Jurkat, Clone E6-1 (cell line): ENCODE measurements around the gene FAM90A26. TPM values are rescaled to one million over a fixed set of nuclear protein-coding genes. Genes with fewer than 3 reads are reported as not detected.
"Not testable (repeated sequence)": the region's sequence is repeated elsewhere in the genome, so short reads cannot be mapped to it uniquely, and the experiment has no call there.

Experiments
- DNase-seq: peaks from one replicate; pipeline ENCODE4 v3.0.0-alpha.2; 2011; ENCODE audit warnings: low read depth, low spot score
- H3K4me3 ChIP-seq: 2 replicates; pipeline ENCODE4 v1.5.1; 2011; ENCODE audit warnings: mild to moderate bottlenecking, low read length, control low read depth, moderate library complexity
- polyA plus RNA-seq: library from polyadenylated mRNA; unstranded; fragments of >200 nt; gene quantifications from one replicate; pipeline ENCODE4 v1.2.1, GENCODE V29; 2012; ENCODE audit warnings: missing spikeins; ENCODE audit not compliant: insufficient read length, insufficient read depth

FAM90A26 gene, protein sequence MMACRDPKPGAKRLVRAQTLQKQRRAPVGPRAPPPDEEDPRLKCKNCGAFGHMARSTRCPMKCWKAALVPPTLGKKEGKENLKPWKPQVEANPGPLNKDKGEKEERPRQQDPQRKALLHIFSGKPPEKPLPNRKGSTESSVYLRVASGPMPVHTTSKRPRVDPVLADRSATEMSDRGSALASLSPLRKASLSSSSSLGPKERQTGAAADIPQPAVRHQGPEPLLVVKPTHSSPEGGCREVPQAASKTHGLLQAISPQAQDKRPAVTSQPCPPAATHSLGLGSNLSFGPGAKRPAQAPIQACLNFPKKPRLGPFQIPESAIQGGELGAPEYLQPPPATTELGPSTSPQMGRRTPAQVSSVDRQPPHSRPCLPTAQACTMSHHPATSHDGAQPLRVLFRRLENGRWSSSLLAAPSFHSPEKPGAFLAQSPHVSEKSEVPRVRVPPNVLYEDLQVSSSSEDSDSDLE
- not detected for polyA plus RNA-seq

GRCh38 chr4:9169791-9170459, at the start of gene FAM90A26:
Gene FAM90A26 (plus strand): TSS chr4:9170409. CDS start chr4:9173173, 2,764 bp downstream.
- H3K4me3 ChIP-seq, DNase-seq: not testable (repeated sequence)

- not testable (repeated sequence) for H3K4me3 ChIP-seq, DNase-seq
Measured at GRCh38 chr4:9122711-9123110, 47.5 kb upstream of the FAM90A26 start.

DNA sequence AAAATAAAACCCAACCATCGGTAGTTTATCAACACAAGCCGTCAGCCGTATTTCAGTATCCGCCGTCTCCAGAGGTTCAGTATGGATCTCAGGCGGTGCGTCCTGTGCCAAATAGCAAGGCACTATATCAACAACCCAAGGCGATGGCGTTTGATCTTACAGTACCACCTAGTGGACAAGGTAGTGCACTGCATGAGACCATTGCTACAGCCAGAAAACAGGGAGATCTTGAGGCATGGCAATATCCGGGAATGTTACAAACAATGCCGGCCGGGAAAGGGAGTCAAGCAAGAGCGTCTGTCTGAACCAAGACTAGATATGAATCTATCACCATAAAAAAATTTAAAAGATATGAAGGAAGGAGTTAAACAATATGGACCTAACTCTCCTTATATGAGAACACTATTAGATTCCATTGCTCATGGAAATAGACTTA, 46.6 kb upstream of the FAM90A26 start:
- H3K4me3 ChIP-seq, result not testable (repeated sequence)
- peak; percentile 59 for DNase-seq

- H3K4me3 ChIP-seq, DNase-seq: not testable (repeated sequence)
Measured at GRCh38 chr4:9125601-9126161, 44.5 kb upstream of the FAM90A26 start.

- not testable (repeated sequence) for DNase-seq, H3K4me3 ChIP-seq
Measured at GRCh38 chr4:9131420-9131819, 38.8 kb upstream of the FAM90A26 start.

GRCh38 chr4:9132849-9133248, 37.4 kb upstream of the FAM90A26 start:
- DNase-seq, H3K4me3 ChIP-seq: not testable (repeated sequence)

DNA sequence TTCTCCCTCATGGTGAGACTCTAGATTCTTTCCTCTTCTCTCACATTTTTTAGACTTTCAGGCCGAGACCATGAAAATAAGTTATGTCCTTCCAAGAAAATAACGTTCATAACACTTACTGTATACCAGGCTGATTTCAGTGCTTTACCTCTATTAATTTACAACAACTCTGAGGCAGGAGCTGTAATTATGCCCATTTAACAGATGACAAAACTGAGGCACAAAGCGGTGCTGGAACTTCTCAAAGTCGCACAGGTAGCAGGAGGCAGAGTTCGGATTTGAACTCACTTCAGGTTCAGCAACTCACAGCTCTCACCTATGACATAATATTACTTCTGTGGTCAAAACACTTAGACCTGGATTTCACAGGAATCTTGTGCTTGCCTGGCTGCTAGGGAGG, 36.2 kb upstream of the FAM90A26 start:
- not testable (repeated sequence) for H3K4me3 ChIP-seq, DNase-seq

GRCh38 chr4:9134556-9134955, 35.7 kb upstream of the FAM90A26 start:
- H3K4me3 ChIP-seq, DNase-seq: not testable (repeated sequence)

DNA sequence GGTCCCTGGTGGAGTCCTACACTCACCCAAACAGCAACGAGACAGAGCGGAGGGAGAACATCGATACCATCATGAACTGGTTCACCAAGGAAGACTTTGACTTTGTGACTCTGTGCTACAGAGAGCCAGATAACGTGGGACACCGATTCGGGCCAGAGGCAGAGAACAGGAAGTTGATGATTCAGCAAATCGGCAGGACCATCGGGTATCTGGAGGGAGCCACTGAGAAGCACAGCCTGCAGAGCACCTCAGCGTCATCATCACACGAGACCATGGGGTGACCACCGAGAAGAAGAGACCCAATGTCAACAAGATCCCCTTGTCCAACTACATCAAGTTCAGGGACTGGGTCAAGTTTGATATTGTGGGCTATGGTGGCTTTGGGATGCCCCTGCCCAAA, 29.2 kb upstream of the FAM90A26 start:
- DNase-seq, result not testable (repeated sequence)

GRCh38 chr4:9142786-9143185, 27.4 kb upstream of the FAM90A26 start:
- DNase-seq, H3K4me3 ChIP-seq: not testable (repeated sequence)

More for the DNA sequence above, 29.2 kb upstream of the FAM90A26 start:
- not testable (repeated sequence) for H3K4me3 ChIP-seq

DNA sequence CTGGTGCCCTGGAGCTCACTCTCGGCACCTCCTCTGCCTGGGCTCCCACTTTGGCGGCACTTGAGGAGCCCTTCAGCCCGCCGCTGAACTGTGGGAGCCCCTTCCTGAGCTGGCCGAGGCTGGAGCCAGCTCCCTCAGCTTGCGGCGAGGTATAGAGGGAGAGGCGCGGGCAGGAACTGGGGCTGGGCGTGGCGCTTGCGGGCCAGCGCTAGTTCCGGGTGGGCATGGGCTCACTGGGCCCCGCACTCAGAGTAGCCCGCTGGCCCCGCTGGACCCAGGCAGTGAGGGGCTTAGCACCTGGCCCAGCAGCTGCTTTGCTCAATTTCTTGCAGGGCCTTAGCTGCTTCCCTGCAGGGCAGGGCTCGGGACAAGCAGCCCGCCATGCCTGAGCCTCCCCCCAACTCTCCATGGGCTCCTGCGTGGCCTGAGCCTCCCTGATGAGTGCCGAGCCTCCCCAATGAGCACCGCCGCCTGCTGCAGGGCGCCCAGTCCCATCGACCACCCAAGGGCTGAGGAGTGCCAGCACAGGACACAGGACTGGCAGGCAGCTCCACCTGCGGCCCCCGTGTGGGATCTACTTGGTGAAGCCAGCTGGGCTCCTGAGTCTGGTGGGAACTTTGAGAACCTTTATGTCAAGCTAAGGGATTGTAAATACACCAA, 26.7 kb upstream of the FAM90A26 start:
- no peak for DNase-seq
- no peak overlapping the region for H3K4me3 ChIP-seq

- DNase-seq, result no peak
- H3K4me3 ChIP-seq, result no peak overlapping the region
Measured at GRCh38 chr4:9146967-9147366, 23.2 kb upstream of the FAM90A26 start.

DNA sequence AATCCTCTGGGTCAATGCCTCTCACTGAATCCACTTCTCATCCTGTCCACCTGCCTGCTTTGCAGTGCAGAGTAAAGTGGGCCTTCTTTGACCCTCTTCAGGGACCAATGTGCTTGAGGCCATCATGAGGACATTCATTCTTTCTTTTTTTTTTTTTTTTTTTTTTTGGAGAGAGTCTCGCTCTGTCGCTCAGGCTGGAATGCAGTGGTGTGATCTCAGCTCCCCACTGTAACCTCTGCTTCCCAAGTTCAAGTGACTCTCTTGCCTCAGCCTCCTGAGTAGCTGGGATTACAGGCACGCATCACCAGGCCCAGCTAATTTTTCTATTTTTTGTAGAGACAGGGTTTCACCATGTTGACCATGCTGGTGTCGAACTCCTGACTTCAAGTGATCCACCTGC, 22.8 kb upstream of the FAM90A26 start:
- not testable (repeated sequence) for H3K4me3 ChIP-seq, DNase-seq

DNA sequence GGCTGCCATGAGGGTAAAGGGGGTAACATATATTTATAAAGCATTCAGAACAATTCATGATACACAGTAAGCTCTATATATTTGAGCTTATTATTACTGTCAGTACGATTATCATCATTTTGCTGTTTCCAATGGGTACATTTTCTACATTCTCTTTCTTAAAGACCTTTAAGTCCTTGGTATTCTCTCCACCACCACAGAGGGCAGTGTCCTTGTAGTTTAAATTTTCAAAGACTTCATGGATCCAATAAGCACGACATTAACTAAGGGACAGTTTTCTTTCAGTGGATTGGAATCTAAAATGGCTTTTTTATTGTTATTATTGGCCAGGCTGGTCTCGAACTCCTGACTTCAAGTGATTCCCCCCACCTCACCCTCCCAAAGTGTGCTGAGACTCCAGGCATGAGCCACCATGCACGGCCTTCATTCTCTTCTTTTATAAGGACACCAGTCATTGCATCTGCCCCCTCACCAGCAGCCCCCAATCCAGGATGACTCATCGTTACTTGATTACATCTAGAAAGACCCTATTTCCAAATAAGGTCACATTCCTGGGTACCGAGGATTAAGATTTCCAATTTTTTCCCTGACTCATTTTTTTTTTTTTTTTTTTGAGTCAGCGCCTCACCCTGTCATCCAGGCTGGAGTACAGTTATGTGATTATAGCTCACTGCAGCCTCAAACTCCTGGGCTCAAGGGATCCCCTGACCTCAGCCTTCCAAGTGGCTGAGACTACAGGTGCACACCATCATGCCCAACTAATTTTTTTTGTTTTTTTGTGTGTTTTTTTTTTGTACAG, 21.4 kb upstream of the FAM90A26 start:
- not testable (repeated sequence) for DNase-seq, H3K4me3 ChIP-seq

GRCh38 chr4:9151809-9152179, 18.4 kb upstream of the FAM90A26 start:
- H3K4me3 ChIP-seq, result peak overlapping the region; percentile 60
- DNase-seq, result not testable (repeated sequence)

DNA sequence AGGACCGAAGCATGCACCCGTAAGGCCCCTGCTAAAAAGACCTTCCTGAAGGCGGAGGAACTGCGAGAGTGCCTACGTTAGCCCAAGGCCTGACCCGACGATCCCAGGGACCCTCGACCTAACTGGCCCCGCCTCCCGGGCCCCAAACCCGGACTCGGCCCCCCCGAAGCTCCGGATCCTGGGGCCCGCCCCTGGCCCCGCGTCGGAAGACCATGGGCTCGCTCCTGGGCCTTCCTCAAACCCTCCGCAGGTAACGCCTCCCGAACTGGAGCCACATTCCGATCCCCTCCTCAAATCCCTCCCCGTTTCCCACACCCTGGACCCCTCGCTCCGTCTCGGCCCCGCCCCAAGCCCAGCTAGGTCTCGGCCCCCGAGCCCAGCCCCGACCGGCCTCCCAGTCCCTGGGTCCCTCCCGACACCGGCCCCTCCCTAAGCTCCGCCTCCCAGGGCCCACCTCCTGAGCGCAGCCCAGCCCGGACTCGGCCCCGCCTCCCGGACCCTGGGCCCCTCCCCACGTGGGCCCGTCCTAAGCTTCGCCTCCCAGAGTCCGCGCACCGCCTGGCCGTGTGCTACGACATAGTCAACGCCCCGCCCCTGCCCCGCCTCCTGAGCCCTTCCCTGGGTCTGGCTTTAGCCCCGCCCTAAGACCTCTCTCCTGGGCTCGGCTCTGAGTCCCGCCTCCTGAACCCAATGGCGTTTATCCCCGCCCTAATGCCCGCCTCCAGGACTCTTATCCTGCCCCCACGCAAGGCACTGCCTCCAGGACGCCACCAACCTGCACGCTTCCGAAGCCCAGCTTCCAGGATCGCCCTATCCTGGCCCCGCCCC, 17.8 kb upstream of the FAM90A26 start:
- H3K4me3 ChIP-seq, result peak overlapping the region; percentile 60
- peak; percentile 82 for DNase-seq

DNA sequence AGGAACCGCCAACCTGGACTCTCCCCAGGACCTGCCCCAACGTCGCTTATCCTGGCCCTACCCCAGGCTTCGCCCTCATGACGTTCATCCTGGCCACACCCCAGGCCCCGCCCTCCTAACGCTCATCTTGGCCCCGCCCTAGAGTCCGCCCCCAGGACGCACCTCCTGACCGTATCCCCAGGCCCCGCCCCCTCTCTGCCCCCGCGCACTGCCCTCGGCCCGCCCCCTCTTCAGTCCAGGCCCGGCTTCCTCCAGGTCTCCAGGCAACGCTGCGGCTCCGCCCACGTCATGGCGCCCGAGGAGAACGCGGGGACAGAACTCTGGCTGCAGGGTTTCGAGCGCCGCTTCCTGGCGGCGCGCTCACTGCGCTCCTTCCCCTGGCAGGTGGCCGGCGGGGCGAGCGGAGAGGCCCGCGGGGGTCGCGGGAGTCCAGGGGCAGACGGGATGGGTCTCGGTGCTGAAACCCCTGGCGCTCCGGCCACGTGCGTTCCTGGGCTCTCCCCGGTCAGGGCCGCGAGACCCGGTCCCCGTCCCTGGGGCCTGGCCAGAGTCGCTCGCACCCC, 17.1 kb upstream of the FAM90A26 start:
- peak overlapping the region; percentile 57 for H3K4me3 ChIP-seq
- peak; percentile 95 for DNase-seq
